T-cell (primary cell): ENCODE results near the gene CTNNBL1. TPM values are rescaled to one million over a fixed set of nuclear protein-coding genes. Genes with fewer than 3 reads are reported as not detected.

Source experiments
- ATAC-seq, 4 experiments: fragments of 200-7000 bp in 3 of 4; fragments of 150-1000 bp in 1 of 4; cut with Tn5 transposase; replicated peaks in 1 of 4; 1 replicate in 3 of 4; 2 replicates in 1 of 4; pipeline ENCODE4 v1.10.0; 2021; ENCODE audit warnings: moderate library complexity in 3 of 4, mild to moderate bottlenecking in 2 of 4, moderate number of reproducible peaks in 1 of 4
- CTCF ChIA-PET, 2 donors: fragments of 300-600 bp; sonication (Branson Sonifier 250); formaldehyde crosslinking; loops; one replicate each; lab custom pipeline; 2022; ENCODE audit warnings: antibody characterized with exemption in 2 of 2; lab: Charles Lee
- POLR2A ChIA-PET, 2 donors: fragments of 300-600 bp; sonication (Branson Sonifier 250); formaldehyde crosslinking; loops; one replicate each; lab custom pipeline; 2022; ENCODE audit warnings: antibody characterized with exemption in 2 of 2; lab: Charles Lee
- DNase-seq, 35 experiments: peaks; one replicate each; pipeline versions ENCODE4 v3.0.0 to v3.0.0-alpha.2; 2013 to 2023
- H3K27ac ChIP-seq: one replicate; pipeline ENCODE4 v1.5.1; 2013; ENCODE audit warnings: low read length
- H3K27me3 ChIP-seq, 2 experiments: replicated peaks in 1 of 2; 1 replicate in 1 of 2; 2 replicates in 1 of 2; pipeline versions ENCODE4 v1.6.1 to v1.7.0; 2013; ENCODE audit warnings: low read length in 1 of 2, mixed read lengths in 1 of 2; ENCODE audit not compliant: control insufficient read depth in 2 of 2, insufficient read depth in 2 of 2; ENCODE audit errors: extremely low read depth in 1 of 2
- H3K36me3 ChIP-seq, 2 donors: 1 replicate in 1 of 2; 2 replicates in 1 of 2; pipeline versions ENCODE4 v1.6.1 to v1.7.0; 2013; ENCODE audit warnings: low read length in 1 of 2; ENCODE audit not compliant: control insufficient read depth in 2 of 2, insufficient read depth in 1 of 2; ENCODE audit errors: extremely low read depth in 1 of 2
- H3K4me1 ChIP-seq, 2 experiments: 1 replicate in 1 of 2; 2 replicates in 1 of 2; pipeline versions ENCODE4 v1.6.1 to v1.7.0; 2013; ENCODE audit warnings: low read length in 2 of 2, mixed read lengths in 1 of 2; ENCODE audit not compliant: insufficient read depth in 2 of 2, control insufficient read depth in 1 of 2; ENCODE audit errors: extremely low read depth in 1 of 2
- H3K4me3 ChIP-seq, 2 donors: 1 replicate in 1 of 2; 2 replicates in 1 of 2; pipeline versions ENCODE4 v1.5.1 to v1.7.0; 2013; ENCODE audit warnings: mild to moderate bottlenecking in 2 of 2, low read length in 1 of 2, moderate library complexity in 1 of 2; ENCODE audit not compliant: control insufficient read depth in 1 of 2; ENCODE audit errors: extremely low read depth in 1 of 2
- H3K9me3 ChIP-seq: 2 replicates; pipeline ENCODE4 v1.7.0; 2013
- H3K27ac Mint-ChIP-seq, 2 donors: one replicate each; pipeline ENCODE4 v1.8.0; 2020 to 2021; ENCODE audit warnings: mild to moderate bottlenecking in 2 of 2, mixed read lengths in 2 of 2
- H3K27me3 Mint-ChIP-seq, 2 donors: one replicate each; pipeline ENCODE4 v1.8.0; 2021 to 2022; ENCODE audit warnings: mixed read lengths in 2 of 2
- H3K36me3 Mint-ChIP-seq: one replicate; pipeline ENCODE4 v1.8.0; 2021; ENCODE audit warnings: mixed read lengths
- H3K4me1 Mint-ChIP-seq, 3 donors: one replicate each; pipeline ENCODE4 v1.8.0; 2020 to 2022; ENCODE audit warnings: mixed read lengths in 3 of 3, mild to moderate bottlenecking in 1 of 3
- H3K4me3 Mint-ChIP-seq, 3 donors: one replicate each; pipeline ENCODE4 v1.8.0; 2020 to 2022; ENCODE audit warnings: mild to moderate bottlenecking in 3 of 3, mixed read lengths in 3 of 3, moderate library complexity in 3 of 3
- H3K9me3 Mint-ChIP-seq, 3 donors: one replicate each; pipeline ENCODE4 v1.8.0; 2020 to 2022; ENCODE audit warnings: mixed read lengths in 3 of 3
- WGBS: methylation state at CpG from one replicate; pipeline ENCODE4 v1.1.5; 2013; ENCODE audit warnings: missing lambda C conversion rate; ENCODE audit not compliant: insufficient coverage; 5-methylcytosine and 5-hydroxymethylcytosine counted together
- total RNA-seq, 35 experiments: library from RNA in 6 of 35; stranded (reverse) in 6 of 35; fragments of 120-200 nt in 1 of 35; gene quantifications; one replicate each; pipeline versions ENCODE4 v1.2.1 to v1.2.4 and lab custom pipeline; 2013 to 2026

Gene CTNNBL1
- total RNA-seq, 5 donors from 2014 or later (not counting 1 experiment from before 2014, with no cell fraction given): 44.6 to 52.4 (median 49.4) TPM

DNA sequence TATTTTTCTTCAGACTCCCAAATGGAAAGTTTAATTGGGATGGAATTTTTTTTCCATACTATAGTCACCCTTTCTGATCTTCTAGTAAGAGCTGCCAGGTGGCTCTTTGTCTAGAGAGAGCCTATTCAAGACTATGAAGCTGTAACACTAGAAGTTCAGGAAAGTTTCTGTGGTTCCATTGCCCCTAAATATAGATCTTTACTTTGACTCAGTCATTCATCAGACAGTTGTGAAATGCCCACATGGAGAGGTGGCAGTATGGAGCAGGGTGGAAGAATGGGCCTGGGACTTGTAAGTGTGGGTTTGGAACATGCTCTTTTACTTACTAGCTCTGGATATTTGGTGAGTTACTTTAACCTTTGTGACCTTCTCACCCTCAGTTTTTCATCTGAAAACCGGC lies 87.8 kb downstream of the CTNNBL1 start:
- no peaks in the 10 kb centered on the region for H3K4me1 Mint-ChIP-seq
- ChIA-PET CTCF (no interaction called here), POLR2A (no interaction called here)
- no peak for ATAC-seq
- Histone ChIP-seq H3K27ac (no peak overlapping the region), H3K36me3 (peaks cover 0 to 13% of the 10 kb centered on the region in 2 donors), H3K4me3 (no peak overlapping the region), H3K27me3 (no peaks in the 10 kb centered on the region), H3K4me1 (no peaks in the 10 kb centered on the region), H3K9me3 (no peaks in the 10 kb centered on the region)
- no peaks in the 10 kb centered on the region for H3K27me3 Mint-ChIP-seq
- H3K27ac Mint-ChIP-seq: no peak overlapping the region
- H3K36me3 Mint-ChIP-seq: peaks cover 72% of the 10 kb centered on the region
- DNase-seq: no peak
- H3K4me3 Mint-ChIP-seq: no peak overlapping the region
- WGBS: no CpG with 5 or more reads among the region's 1 CpG
- H3K9me3 Mint-ChIP-seq: no peaks in the 10 kb centered on the region

DNA sequence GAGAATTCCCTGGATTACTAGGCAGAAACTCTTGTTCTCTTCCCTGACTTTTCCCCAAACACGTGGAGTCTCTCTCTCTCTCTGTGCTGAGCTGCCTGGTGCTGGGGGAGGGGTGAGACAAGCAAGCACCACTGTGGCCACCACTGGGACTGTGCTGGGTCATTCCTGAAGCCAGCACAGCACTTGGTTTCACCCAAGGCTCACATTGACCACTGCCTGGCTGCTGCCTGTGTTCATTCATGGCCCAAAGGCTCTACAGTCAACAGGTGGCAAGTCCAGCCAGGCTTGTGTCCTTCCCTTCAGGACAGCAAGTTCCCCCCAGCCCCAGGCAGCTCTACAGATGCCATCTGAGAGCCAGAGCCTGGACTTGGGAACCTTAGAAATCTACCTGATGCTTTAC lies 92.2 kb downstream of the CTNNBL1 start:
- ATAC-seq (no peak), DNase-seq (no peak)
- Mint-ChIP-seq H3K36me3 (peaks cover 82% of the 10 kb centered on the region), H3K4me3 (no peak overlapping the region), H3K4me1 (no peaks in the 10 kb centered on the region), H3K27ac (no peak overlapping the region), H3K9me3 (peaks cover 0 to 8% (median 7%) of the 10 kb centered on the region in 3 donors), H3K27me3 (no peaks in the 10 kb centered on the region)
- Histone ChIP-seq H3K36me3 (peaks cover 8 to 31% of the 10 kb centered on the region in 2 donors), H3K27me3 (no peaks in the 10 kb centered on the region), H3K9me3 (no peaks in the 10 kb centered on the region), H3K4me1 (no peaks in the 10 kb centered on the region), H3K27ac (no peak overlapping the region), H3K4me3 (no peak overlapping the region)
- CTCF ChIA-PET: no interaction called here
- POLR2A ChIA-PET: no interaction called here
- WGBS: no CpG with 5 or more reads among the region's 1 CpG

DNA sequence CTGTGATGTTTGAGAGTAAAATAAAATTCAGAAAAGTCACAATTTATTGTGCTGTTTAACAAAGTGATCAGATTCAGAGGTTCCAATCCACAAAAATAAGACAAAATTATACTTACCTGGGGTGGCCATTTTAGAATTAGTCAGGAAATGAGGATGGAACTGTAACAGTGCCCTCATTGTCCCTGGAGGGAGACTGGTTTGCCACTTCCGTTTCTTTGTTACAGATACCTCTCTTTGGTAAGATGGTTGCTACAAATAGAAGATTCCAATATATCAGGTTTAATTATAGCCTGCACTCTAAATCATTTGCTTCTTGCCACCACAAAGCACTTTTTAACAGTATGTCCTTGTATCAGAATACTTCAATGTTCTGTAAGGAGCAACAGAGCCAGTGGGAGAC lies 95.6 kb downstream of the CTNNBL1 start:
- Histone ChIP-seq H3K27me3 (no peaks in the 10 kb centered on the region), H3K9me3 (no peaks in the 10 kb centered on the region), H3K36me3 (peaks cover 8 to 37% of the 10 kb centered on the region in 2 donors), H3K27ac (no peak overlapping the region), H3K4me1 (no peaks in the 10 kb centered on the region), H3K4me3 (no peak overlapping the region)
- no peak for ATAC-seq
- H3K4me3 Mint-ChIP-seq: no peak overlapping the region
- no peak for DNase-seq
- no CpG with 5 or more reads among the region's 1 CpG for WGBS
- POLR2A ChIA-PET: no interaction called here
- H3K36me3 Mint-ChIP-seq: peaks cover 79% of the 10 kb centered on the region
- CTCF ChIA-PET: no interaction called here
- H3K9me3 Mint-ChIP-seq: peaks cover 0 to 16% (median 16%) of the 10 kb centered on the region in 3 donors
- H3K4me1 Mint-ChIP-seq: no peaks in the 10 kb centered on the region
- no peaks in the 10 kb centered on the region for H3K27me3 Mint-ChIP-seq
- no peak overlapping the region for H3K27ac Mint-ChIP-seq

DNA sequence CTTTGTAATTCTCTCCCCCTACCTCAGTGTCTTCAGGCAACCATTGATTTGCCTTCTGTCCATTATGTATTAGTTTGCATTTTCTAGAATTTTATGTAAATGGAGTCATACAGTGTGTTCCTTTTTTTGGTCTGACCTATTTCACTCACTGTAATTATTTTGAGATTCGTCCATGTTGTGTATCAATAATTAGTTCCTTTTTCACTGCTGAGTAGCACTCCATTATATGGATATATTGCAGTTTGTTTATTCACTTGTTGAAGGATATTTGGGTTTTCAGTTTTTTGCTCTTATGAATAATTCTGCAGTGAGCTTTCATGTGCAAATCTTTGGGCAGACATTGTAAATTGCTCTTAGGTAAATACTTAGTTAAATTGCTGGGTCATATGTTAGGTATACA lies 97.1 kb downstream of the CTNNBL1 start:
- Mint-ChIP-seq H3K27me3 (no peaks in the 10 kb centered on the region), H3K9me3 (peaks cover 0 to 16% (median 16%) of the 10 kb centered on the region in 3 donors), H3K4me3 (no peak overlapping the region), H3K4me1 (no peaks in the 10 kb centered on the region), H3K36me3 (peaks cover 73% of the 10 kb centered on the region), H3K27ac (no peak overlapping the region)
- Histone ChIP-seq H3K4me1 (no peaks in the 10 kb centered on the region), H3K36me3 (peaks cover 8 to 37% of the 10 kb centered on the region in 2 donors), H3K9me3 (no peaks in the 10 kb centered on the region), H3K27me3 (no peaks in the 10 kb centered on the region), H3K27ac (no peak overlapping the region), H3K4me3 (no peak overlapping the region)
- no peak for ATAC-seq
- no CpG with 5 or more reads among the region's 1 CpG for WGBS
- DNase-seq: no peak
- POLR2A ChIA-PET: no interaction called here
- CTCF ChIA-PET: no interaction called here

DNA sequence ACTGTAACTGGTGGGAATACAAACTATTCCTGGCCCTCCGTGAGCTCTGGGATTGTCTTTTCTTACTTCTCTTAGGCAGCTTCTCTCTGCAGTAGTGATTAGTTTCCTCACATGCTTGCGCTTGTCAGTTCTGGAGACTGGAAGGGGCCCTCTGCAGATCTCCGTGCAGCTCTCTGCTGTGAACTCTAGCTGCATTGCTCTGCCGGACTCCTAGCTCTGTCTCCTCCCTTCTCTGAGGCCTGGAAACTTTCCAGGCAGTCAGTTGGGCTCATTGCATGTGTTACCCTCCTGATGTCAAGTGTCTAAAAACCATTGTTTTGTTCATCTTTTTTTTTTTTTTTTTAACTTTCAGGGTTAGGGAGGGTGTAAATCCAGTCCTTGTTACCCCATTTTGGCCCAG lies 102.3 kb downstream of the CTNNBL1 start:
- H3K36me3 Mint-ChIP-seq: peaks cover 54% of the 10 kb centered on the region
- ChIA-PET CTCF (interaction anchor here in 1 of 2 donors (0.7 kb wide), 1 partner anchor 266 kb away, joined by 4 read pairs; no protein-coding TSS in a partner anchor), POLR2A (no interaction called here)
- no peak overlapping the region for H3K4me3 Mint-ChIP-seq
- Histone ChIP-seq H3K27me3 (no peaks in the 10 kb centered on the region), H3K4me1 (no peaks in the 10 kb centered on the region), H3K36me3 (peaks cover 4 to 38% of the 10 kb centered on the region in 2 donors), H3K27ac (no peak overlapping the region), H3K9me3 (no peaks in the 10 kb centered on the region), H3K4me3 (no peak overlapping the region)
- H3K27ac Mint-ChIP-seq: no peak overlapping the region
- H3K27me3 Mint-ChIP-seq: no peaks in the 10 kb centered on the region
- peaks cover 0 to 8% (median 7%) of the 10 kb centered on the region in 3 donors for H3K9me3 Mint-ChIP-seq
- WGBS: 100% methylated on average over 4 of the region's 4 CpGs
- DNase-seq: no peak
- no peaks in the 10 kb centered on the region for H3K4me1 Mint-ChIP-seq
- ATAC-seq: no peak

DNA sequence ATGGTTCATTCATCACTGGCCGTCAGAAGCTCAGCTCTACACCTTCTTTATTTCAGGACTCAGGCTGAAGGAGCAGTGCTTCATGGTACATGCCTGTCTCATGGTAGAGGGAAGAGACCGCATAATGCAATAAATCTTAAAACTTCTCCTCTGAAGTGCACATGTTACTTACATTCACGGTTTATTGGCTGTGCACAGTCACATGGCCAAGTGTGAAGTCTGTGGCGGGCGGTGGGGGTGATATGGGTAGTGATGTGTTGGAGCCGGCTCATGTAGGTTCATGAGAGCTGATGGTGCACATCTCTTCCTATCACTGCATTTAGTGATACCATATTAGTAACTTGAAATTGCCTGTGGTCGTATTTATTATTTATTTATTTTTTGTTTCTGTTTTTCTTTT lies 102.9 kb downstream of the CTNNBL1 start:
- no peaks in the 10 kb centered on the region for H3K27me3 Mint-ChIP-seq
- DNase-seq: no peak
- peaks cover 4 to 33% of the 10 kb centered on the region in 2 donors for H3K36me3 ChIP-seq
- peaks cover 0 to 7% (median 6%) of the 10 kb centered on the region in 3 donors for H3K9me3 Mint-ChIP-seq
- ATAC-seq: no peak
- H3K27me3 ChIP-seq: no peaks in the 10 kb centered on the region
- no peak overlapping the region for H3K27ac Mint-ChIP-seq
- ChIA-PET CTCF (no interaction called here), POLR2A (no interaction called here)
- H3K4me1 Mint-ChIP-seq: no peaks in the 10 kb centered on the region
- H3K27ac ChIP-seq: no peak overlapping the region
- no CpG with 5 or more reads among the region's 7 CpGs for WGBS
- no peak overlapping the region for H3K4me3 ChIP-seq
- no peak overlapping the region for H3K4me3 Mint-ChIP-seq
- H3K9me3 ChIP-seq: no peaks in the 10 kb centered on the region
- peaks cover 47% of the 10 kb centered on the region for H3K36me3 Mint-ChIP-seq
- H3K4me1 ChIP-seq: no peaks in the 10 kb centered on the region
